ENCODE measurements around the gene UMAD1. TPM values are rescaled to one million over a fixed set of nuclear protein-coding genes. Genes with fewer than 3 reads are reported as not detected.

UMAD1 gene
- total RNA-seq, 1 donor from 2014 or later, result 11.3 TPM

GRCh38 chr7:7761974-7762779 is 121.6 kb downstream of the UMAD1 start:
- no peak for TF ChIP-seq CTCF (IDR thresholded peaks at IDR 0.05; ENCODE audit: insufficient read depth, low read length, severe bottlenecking)
- Histone ChIP-seq H3K4me3 (ENCODE audit: low read depth, low read length) (peak overlapping the region; percentile 30), H3K27me3 (ENCODE audit: control insufficient read depth, insufficient read depth, low read length) (no peaks in the 10 kb centered on the region), H3K36me3 (ENCODE audit: control insufficient read depth, insufficient read depth, low read length) (no peaks in the 10 kb centered on the region)
- DNase-seq (ENCODE audit: low read depth), result peak; percentile 77
- no peak for FAIRE-seq

- TF ChIP-seq CTCF (IDR thresholded peaks at IDR 0.05; ENCODE audit: insufficient read depth, low read length, severe bottlenecking), result no peak
- H3K4me3 ChIP-seq (ENCODE audit: low read depth, low read length), result no peak overlapping the region
- no peaks in the 10 kb centered on the region for H3K27me3 ChIP-seq (ENCODE audit: control insufficient read depth, insufficient read depth, low read length)
- FAIRE-seq (no peak), DNase-seq (ENCODE audit: low read depth) (peak; percentile 84)
- H3K36me3 ChIP-seq (ENCODE audit: control insufficient read depth, insufficient read depth, low read length), result no peaks in the 10 kb centered on the region
These were observed 124.2 kb downstream of the UMAD1 start for GRCh38 chr7:7764520-7765396.

- H3K4me3 ChIP-seq (ENCODE audit: low read depth, low read length), result no peak overlapping the region
- FAIRE-seq (no peak), DNase-seq (ENCODE audit: low read depth) (peak; percentile 91)
- no peaks in the 10 kb centered on the region for H3K27me3 ChIP-seq (ENCODE audit: control insufficient read depth, insufficient read depth, low read length)
- TF ChIP-seq CTCF (IDR thresholded peaks at IDR 0.05; ENCODE audit: insufficient read depth, low read length, severe bottlenecking), result no peak
- no peaks in the 10 kb centered on the region for H3K36me3 ChIP-seq (ENCODE audit: control insufficient read depth, insufficient read depth, low read length)
These were observed 124.9 kb downstream of the UMAD1 start for GRCh38 chr7:7765422-7765821.

GRCh38 chr7:7766671-7767070 is 126.1 kb downstream of the UMAD1 start:
- H3K36me3 ChIP-seq (ENCODE audit: control insufficient read depth, insufficient read depth, low read length), result no peaks in the 10 kb centered on the region
- TF ChIP-seq CTCF (IDR thresholded peaks at IDR 0.05; ENCODE audit: insufficient read depth, low read length, severe bottlenecking), result no peak
- DNase-seq (ENCODE audit: low read depth) (no peak), FAIRE-seq (no peak)
- no peak overlapping the region for H3K4me3 ChIP-seq (ENCODE audit: low read depth, low read length)
- no peaks in the 10 kb centered on the region for H3K27me3 ChIP-seq (ENCODE audit: control insufficient read depth, insufficient read depth, low read length)

- no peaks in the 10 kb centered on the region for H3K36me3 ChIP-seq (ENCODE audit: control insufficient read depth, insufficient read depth, low read length)
- H3K4me3 ChIP-seq (ENCODE audit: low read depth, low read length), result no peak overlapping the region
- no peak for DNase-seq (ENCODE audit: low read depth)
- TF ChIP-seq CTCF (IDR thresholded peaks at IDR 0.05; ENCODE audit: insufficient read depth, low read length, severe bottlenecking), result no peak
- FAIRE-seq, result no peak
- no peaks in the 10 kb centered on the region for H3K27me3 ChIP-seq (ENCODE audit: control insufficient read depth, insufficient read depth, low read length)
These were observed 128.6 kb downstream of the UMAD1 start for GRCh38 chr7:7768977-7769709.
